Ureter (tissue), 1 donor: ENCODE measurements around the gene SLC26A1. TPM values are rescaled to one million over a fixed set of nuclear protein-coding genes. Genes with fewer than 3 reads are reported as not detected.
"Not testable (repeated sequence)": the region's sequence is repeated elsewhere in the genome, so short reads cannot be mapped to it uniquely, and the experiment has no call there.

Experiments used
- DNase-seq: peaks from one replicate; pipeline ENCODE4 v3.0.0-alpha.2; 2020; ENCODE audit warnings: low spot score
- total RNA-seq: library from RNA; stranded (reverse); gene quantifications from one replicate; pipeline ENCODE4 v1.2.4, GENCODE V29; 2023
- donor health status: DM: yes; HTN: yes; CAD: no.

Gene SLC26A1
- total RNA-seq, 1 donor from 2014 or later, result 0.18 TPM

DNA sequence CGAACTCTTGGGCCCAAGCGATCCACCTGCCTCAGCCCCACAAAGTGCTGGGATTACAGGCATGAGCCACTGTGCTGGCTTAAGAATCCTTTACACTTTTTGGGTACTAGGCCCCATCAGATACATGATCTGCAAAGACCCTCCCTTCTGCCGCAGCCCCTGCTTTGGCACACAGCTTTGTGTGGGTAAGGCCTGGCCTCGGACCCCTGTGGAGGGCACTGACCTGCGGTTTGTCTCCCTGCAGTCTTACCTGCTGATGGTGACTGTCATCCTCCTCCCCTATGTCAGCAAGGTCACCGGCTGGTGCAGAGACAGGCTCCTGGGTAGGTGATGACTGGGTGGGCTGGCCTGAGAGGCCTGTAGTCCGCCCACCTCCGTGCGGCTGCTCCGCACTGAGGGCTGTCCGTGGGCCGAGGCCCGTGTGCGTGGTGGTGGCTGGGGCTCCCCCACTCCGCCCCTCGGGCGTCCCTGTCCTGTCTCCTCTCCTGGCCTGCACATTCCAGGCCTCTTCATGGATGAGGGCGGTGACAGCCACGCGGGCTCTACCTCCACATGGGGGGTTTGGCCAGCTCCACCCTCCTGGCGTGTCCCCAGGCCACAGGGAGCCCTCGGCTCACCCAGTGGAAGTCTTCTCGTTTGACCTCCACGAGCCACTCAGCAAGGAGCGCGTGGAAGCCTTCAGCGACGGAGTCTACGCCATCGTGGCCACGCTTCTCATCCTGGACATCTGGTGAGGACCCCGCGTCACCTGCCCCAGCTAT is 37.9 kb downstream of the SLC26A1 start:
- no peak for DNase-seq

DNA sequence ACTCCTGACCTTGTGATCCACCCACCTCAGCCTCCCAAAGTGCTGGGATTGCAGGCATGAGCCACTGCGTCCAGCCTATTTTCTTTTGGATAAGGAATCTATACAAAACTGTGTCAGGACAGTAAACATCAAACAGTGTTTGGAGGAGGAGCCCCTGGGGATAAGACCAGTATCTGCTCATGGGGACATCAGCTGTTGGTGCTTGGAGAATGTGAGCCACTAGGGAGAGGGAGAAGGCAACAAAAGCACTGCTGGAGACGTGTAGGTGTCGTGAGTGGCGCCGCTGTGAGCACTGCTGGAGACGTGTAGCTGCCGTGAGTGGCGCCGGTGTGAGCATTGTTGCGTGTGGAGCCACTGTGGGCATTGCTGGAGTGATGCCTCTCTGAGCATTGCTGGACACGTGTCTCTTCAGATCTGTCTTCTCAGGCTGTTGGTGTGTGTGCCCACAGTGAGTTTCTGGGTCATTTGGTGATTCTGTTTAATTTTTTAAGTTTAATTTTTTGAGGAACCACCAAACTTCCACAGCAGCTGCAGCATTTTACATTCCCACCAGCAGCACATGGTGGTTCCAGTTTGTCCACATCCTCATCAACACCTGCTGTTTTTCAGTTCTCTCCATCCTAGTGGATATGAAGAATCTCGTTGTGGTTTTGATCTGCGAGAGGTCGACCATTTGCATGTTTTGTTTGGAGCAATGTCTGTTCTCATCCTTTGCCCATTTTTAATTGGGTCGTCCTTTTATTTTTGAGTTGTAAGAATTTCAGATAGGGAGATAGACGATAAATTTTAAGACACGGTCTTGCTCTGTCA is 38.8 kb downstream of the SLC26A1 start:
- DNase-seq, result no peak

DNA sequence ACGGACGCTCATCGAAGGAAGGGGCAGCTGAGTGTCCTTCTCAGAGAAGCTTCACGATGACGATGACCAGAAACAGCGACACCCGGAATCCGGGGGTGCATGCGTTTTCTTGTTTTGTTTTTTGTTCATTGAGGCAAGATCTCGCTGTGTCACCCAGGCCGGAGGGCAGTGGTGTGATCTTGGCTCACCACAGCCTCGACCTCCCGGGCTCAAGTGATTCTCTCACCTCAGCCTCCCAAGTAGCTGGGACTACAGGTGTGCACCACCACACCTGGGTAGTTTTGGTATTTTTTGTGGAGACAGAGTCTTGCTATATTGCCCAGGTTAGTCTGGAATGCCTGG is 39.7 kb downstream of the SLC26A1 start:
- DNase-seq, result no peak

GRCh38 chr4:952881-953573 is 40.2 kb downstream of the SLC26A1 start:
- DNase-seq, result no peak

DNA sequence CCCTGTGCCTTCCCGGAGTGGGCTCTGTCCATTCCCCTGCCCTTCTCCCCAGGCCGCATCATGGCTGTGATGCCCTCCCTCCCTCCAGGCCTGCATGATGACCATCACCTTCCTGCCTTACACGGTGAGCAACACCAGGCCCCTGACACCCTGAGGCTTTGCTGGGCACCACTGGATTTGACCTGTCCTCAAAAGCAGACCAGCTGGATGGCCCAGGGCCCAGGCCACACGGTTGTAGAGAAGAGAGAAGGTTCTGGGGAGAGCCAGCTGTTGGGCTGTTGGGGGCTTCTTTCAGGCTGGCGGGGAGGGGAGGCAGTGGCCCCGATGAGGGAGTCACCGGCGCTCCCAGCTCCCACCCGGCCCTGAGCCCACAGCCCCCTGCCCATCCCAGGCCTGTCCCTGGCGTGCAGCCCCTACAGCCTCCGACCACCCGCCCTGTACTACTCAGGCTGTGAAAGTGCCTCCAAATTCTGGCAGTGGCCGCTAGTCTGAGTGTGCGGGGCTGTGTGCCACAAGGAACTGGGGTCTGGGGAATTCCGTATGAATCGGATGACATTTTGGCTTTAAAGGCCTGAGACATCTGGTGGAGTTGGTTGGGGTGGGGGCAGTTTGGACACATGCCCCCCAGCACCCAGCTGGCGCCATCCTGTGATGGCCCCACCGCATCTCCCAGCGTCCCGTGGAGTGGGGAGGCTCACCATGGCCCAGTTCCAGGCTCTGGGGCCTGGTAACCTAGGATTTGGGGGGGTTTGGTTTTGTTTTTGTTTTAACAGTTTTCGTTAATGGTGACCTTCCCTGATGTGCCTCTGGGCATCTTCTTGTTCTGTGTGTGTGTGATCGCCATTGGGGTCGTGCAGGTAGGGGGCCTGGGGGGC is 41.4 kb downstream of the SLC26A1 start:
- no peak for DNase-seq

DNA sequence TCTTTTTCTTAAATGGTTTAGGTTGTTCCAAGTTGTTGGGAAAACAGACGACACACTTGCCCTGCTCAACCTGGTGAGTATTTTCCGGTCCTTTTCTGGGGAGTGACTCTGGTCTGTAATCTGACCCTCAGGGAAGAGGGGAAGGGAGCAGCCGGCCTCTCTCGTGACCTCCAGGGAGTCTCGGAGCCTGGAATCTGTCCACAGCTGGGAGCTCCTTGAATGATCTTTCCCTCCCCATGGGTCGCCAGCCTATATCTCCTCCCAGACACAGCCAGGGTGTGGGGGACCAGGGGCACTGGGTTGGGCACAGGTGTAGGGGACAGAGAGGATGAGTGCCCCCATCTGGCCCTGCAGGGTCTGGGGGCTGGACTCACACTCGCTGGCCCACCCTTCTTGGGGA is 42.0 kb downstream of the SLC26A1 start:
- no peak for DNase-seq

DNA sequence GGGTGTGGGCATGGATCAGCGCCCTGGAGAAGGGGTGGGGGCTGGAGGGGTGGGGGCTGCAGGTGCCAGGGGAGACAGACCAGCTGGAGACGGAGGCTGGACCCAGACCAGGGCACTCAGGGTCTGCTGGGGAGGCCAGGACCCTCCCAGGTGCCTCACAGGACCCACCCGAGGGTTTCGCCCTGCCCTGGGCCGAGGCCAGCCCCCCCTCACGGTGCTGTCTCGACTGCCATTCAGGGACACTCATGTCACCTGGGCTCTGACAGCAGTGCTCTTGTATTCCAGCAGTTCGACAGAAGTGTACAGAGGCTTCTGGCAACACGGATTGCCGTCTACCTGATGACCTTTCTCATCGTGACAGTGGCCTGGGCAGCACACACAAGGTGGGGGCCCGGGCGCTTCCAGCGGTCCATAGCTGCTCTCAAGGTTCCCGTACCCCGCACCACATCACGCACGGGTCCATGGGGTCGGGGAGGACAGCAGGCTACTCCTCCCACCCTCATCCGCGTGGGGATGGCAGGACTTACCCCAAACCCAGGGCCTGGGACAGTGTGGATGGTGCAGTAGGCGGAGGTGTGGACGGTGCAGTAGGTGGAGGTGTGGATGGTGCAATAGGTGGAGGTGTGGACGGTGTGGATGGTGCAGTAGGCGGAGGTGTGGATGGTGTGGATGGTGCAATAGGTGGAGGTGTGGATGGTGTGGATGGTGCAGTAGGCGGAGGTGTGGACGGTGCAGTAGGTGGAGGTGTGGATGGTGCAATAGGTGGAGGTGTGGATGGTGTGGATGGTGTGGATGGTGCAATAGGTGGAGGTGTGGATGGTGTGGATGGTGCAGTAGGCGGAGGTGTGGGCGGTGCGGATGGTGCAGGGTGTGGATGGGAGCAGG is 42.8 kb downstream of the SLC26A1 start:
- DNase-seq, result no peak

GRCh38 chr4:949656-950055 is 43.5 kb downstream of the SLC26A1 start:
- no peak for DNase-seq

DNA sequence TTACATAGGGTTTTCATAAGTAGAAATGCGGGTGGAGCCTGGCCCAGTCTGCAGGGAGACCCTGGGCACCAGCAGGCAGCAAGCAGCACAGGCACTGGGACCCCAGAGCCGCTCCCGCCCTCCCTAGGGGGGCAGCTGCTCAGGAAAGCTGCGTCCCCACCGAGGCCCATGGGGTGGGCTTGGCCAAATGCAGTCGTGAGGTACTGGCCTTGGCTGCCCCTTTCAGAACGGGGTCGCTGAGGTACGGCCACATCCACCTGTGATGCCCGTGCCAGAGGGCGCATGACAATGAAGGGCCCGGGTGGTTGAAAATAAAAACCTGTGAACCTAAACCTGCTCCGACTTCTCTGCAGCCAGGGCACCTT is 44.3 kb downstream of the SLC26A1 start:
- DNase-seq, result no peak

DNA sequence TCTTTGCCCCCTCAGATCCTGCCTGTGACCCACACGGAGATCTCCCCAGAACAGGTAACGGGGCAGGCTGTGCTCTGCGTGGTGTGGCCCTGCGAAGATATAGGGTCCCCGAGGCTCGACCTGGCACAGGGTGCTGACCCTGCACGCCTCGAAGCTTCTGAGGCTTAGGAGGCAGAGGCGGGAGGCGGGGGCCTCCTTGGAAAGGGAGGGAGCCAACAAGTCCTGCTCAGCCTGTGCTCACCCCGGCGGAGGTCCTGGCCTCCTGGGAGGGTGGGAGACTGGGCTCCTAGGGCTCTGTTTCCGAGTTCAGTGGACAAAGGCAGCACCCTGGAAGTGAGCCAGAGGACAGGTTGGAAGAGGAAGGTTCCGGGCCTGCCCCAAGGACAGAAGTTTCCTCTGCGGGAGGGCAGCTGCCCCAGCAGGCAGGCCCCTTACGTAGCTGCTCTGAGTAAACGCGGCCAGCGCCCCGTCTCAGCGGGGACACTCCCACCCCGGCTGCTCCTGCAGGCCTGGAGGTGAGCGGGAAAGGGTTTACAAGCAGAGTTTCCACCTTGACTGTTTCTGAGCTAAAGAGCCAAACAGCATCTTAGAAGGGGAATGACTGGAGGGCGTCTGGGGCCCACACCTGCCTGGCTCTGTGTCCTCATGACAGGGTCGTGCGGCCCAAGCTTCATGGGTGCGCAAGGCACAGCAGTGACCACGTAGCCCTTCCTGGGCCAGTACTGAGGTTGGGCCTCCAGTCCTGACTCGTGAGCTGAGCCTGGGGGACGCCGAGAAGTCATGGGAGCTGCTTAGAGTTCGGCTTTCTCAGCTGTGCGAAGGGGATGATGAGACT is 44.9 kb downstream of the SLC26A1 start:
- DNase-seq, result no peak

GRCh38 chr4:947491-947971 is 45.7 kb downstream of the SLC26A1 start:
- DNase-seq, result no peak

DNA sequence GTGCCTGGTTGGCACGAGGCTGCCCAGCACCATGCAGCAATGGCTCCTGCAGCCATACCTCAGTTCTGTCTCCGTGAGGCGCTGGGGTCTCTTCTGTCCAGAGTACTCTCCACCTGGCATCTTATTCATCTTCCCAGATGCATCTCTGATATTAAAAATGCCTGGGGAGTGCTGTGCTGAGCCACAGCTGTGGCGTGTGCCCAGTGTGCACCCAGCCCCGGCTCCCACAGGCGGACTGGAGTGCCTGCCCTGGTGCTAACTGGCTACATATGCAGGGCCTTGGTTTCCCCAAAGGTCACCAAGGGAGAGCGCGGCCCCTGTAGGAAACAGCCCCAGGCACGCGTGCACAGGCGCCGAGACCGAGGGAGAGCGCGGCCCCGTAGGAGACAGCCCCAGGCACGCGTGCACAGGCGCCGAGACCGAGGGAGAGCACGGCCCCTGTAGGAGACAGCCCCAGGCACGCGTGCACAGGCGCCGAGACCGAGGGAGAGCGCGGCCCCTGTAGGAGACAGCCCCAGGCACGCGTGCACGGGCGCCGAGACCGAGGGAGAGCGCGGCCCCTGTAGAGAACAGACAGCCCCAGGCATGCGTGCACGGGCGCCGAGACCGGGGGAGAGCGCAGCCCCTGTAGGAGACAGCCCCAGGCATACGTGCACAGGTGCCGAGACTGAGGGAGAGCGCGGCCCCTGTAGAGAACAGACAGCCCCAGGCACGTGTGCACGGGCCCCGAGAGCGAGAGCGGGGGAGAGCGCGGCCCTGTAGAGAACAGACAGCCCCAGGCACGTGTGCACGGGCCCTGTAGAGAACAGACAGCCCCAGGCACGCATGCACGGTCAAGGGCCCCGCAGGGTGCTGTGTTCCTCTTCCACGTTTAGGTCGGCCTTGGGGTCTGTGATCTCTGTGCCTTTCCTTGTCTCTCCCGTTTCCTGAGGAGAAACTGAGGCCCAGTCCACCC is 46.4 kb downstream of the SLC26A1 start:
- no peak for DNase-seq

- no peak for DNase-seq
These were observed 47.1 kb downstream of the SLC26A1 start for GRCh38 chr4:946103-946450.

GRCh38 chr4:945274-946102 is 47.7 kb downstream of the SLC26A1 start:
- no peak for DNase-seq

GRCh38 chr4:939508-939907 is 53.7 kb downstream of the SLC26A1 start:
- DNase-seq, result not testable (repeated sequence)
